Calu3 (cell line): Measurements from ENCODE around the gene DPP6. TPM values are rescaled to one million over a fixed set of nuclear protein-coding genes. Genes with fewer than 3 reads are reported as not detected.

Experiments used
- BruUV-seq: library from RNA; stranded (reverse); fragments of 400-500 nt; replicated peaks from 2 replicates; lab custom pipeline; 2021; lab: Mats Ljungman, UMichigan
- CTCF ChIA-PET: fragments of 300-600 bp; sonication (Branson Sonifier 250); formaldehyde crosslinking; loops from one replicate; lab custom pipeline; 2022; ENCODE audit warnings: antibody characterized with exemption; lab: Charles Lee
- DNase-seq: peaks from one replicate; pipeline ENCODE4 v3.0.0; 2022
- H3K27ac Mint-ChIP-seq: one replicate; pipeline ENCODE4 v1.8.0; 2022; ENCODE audit warnings: mixed read lengths; ENCODE audit not compliant: unreplicated experiment
- H3K27me3 Mint-ChIP-seq: one replicate; pipeline ENCODE4 v1.8.0; 2022; ENCODE audit warnings: mixed read lengths; ENCODE audit not compliant: unreplicated experiment
- H3K36me3 Mint-ChIP-seq: one replicate; pipeline ENCODE4 v1.8.0; 2022; ENCODE audit warnings: mild to moderate bottlenecking, moderate library complexity, mixed read lengths; ENCODE audit not compliant: insufficient read depth, unreplicated experiment
- H3K4me1 Mint-ChIP-seq: one replicate; pipeline ENCODE4 v1.8.0; 2022; ENCODE audit warnings: mild to moderate bottlenecking, low read depth, mixed read lengths; ENCODE audit not compliant: unreplicated experiment
- H3K4me3 Mint-ChIP-seq: one replicate; pipeline ENCODE4 v1.8.0; 2022; ENCODE audit warnings: mild to moderate bottlenecking, low read depth, moderate library complexity, mixed read lengths; ENCODE audit not compliant: unreplicated experiment
- H3K9me3 Mint-ChIP-seq: one replicate; pipeline ENCODE4 v1.8.0; 2022; ENCODE audit warnings: low read depth, mixed read lengths; ENCODE audit not compliant: unreplicated experiment
- CTCF ChIP-seq: fragments of 200-600 bp; IDR thresholded peaks from one replicate; pipeline ENCODE4 v1.8.0; 2022; ENCODE audit warnings: antibody characterized with exemption; ENCODE audit not compliant: unreplicated experiment
- intact Hi-C: fragments of 100-400 bp; cut with micrococcal nuclease; formaldehyde crosslinking; loops from one replicate; pipeline ENCODE4 v1.10.0; 2022; ENCODE audit not compliant: unreplicated experiment
- total RNA-seq: library from RNA; stranded (reverse); gene quantifications from 2 replicates; pipeline ENCODE4 v1.2.3, GENCODE V29; 2022

The DPP6 gene
- total RNA-seq, 1 experiment from 2014 or later: not detected

- Mint-ChIP-seq H3K4me1 (no peaks in the 10 kb centered on the region), H3K27me3 (no peaks in the 10 kb centered on the region), H3K4me3 (no peak overlapping the region), H3K27ac (no peak overlapping the region), H3K9me3 (peaks cover 9% of the 10 kb centered on the region), H3K36me3 (no peaks in the 10 kb centered on the region)
- TF ChIP-seq CTCF: no peak
- no peak for DNase-seq
- intact Hi-C loops: no loop called here
- CTCF ChIA-PET: no interaction called here
- BruUV-seq: no TSS peak
Observed at GRCh38 chr7:154474903-154475520, 422.8 kb downstream of the DPP6 start.

- Mint-ChIP-seq H3K27ac (no peak overlapping the region), H3K9me3 (peaks cover 9% of the 10 kb centered on the region), H3K36me3 (no peaks in the 10 kb centered on the region), H3K4me1 (no peaks in the 10 kb centered on the region), H3K4me3 (no peak overlapping the region), H3K27me3 (no peaks in the 10 kb centered on the region)
- CTCF ChIA-PET: no interaction called here
- intact Hi-C loops: no loop called here
- no peak for TF ChIP-seq CTCF
- BruUV-seq: no TSS peak
- DNase-seq: no peak
Observed at GRCh38 chr7:154475864-154476263, 423.7 kb downstream of the DPP6 start.

- Mint-ChIP-seq H3K9me3 (peaks cover 8% of the 10 kb centered on the region), H3K36me3 (no peaks in the 10 kb centered on the region), H3K4me3 (no peak overlapping the region), H3K27ac (no peak overlapping the region), H3K27me3 (no peaks in the 10 kb centered on the region), H3K4me1 (no peaks in the 10 kb centered on the region)
- no peak for TF ChIP-seq CTCF
- BruUV-seq: no TSS peak
- CTCF ChIA-PET: no interaction called here
- intact Hi-C loops: no loop called here
- DNase-seq: no peak
Observed at GRCh38 chr7:154480817-154481216, 428.6 kb downstream of the DPP6 start.

- TF ChIP-seq CTCF: no peak
- no peak overlapping the region for H3K27ac Mint-ChIP-seq
- DNase-seq: no peak
- BruUV-seq: no TSS peak
- H3K27me3 Mint-ChIP-seq: no peaks in the 10 kb centered on the region
- CTCF ChIA-PET: no interaction called here
- H3K4me3 Mint-ChIP-seq: no peak overlapping the region
- no peaks in the 10 kb centered on the region for H3K36me3 Mint-ChIP-seq
- peaks cover 11% of the 10 kb centered on the region for H3K9me3 Mint-ChIP-seq
- no peaks in the 10 kb centered on the region for H3K4me1 Mint-ChIP-seq
- intact Hi-C loops: no loop called here
Observed at GRCh38 chr7:154482863-154483262, 430.7 kb downstream of the DPP6 start.
